BLaER1 (cell line): ENCODE results near the gene CELF2.
"Not testable (repeated sequence)": the region's sequence is repeated elsewhere in the genome, so short reads cannot be mapped to it uniquely, and the experiment has no call there.

Source experiments
- H3K27ac ChIP-seq: shearing (Covaris generic); formaldehyde crosslinking; 2 replicates; pipeline ENCODE4 v1.8.1; 2022
- H3K27me3 ChIP-seq: shearing (Covaris generic); formaldehyde crosslinking; 2 replicates; pipeline ENCODE4 v1.8.1; 2022
- H3K36me3 ChIP-seq: shearing (Covaris generic); formaldehyde crosslinking; 2 replicates; pipeline ENCODE4 v1.8.1; 2022
- H3K4me1 ChIP-seq: shearing (Covaris generic); formaldehyde crosslinking; 2 replicates; pipeline ENCODE4 v1.8.1; 2022
- H3K4me2 ChIP-seq: shearing (Covaris generic); formaldehyde crosslinking; 2 replicates; pipeline ENCODE4 v1.8.1; 2022
- H3K4me3 ChIP-seq: shearing (Covaris generic); formaldehyde crosslinking; 2 replicates; pipeline ENCODE4 v1.8.1; 2022
- H3K9ac ChIP-seq: shearing (Covaris generic); formaldehyde crosslinking; 2 replicates; pipeline ENCODE4 v1.8.1; 2022
- H3K9me3 ChIP-seq: shearing (Covaris generic); formaldehyde crosslinking; 2 replicates; pipeline ENCODE4 v1.8.1; 2022
- H4K20me1 ChIP-seq: shearing (Covaris generic); formaldehyde crosslinking; 2 replicates; pipeline ENCODE4 v1.8.1; 2022
- Cebpa-rat ChIP-seq: shearing (Covaris generic); IDR thresholded peaks from 2 replicates; pipeline ENCODE4 v1.8.1; 2022

CELF2 gene

DNA sequence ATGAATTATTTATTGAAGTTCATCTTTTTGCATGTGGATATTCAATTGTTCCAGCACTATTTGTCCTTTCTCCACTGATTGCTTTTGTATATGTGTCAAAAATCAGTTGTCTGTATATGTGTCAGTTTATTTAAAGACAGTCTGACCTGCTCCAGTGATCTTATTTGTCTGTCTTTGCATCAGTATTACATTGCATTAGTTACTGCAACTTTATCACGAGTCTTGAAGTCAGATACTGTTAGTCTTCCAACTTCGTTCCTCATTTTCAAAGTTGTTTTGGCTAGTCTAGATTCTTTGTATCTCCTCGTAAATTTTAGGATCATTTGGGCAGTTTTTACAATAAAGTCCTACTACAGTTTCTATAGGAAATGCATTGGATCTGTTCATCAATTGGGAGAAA, 166.4 kb downstream of the CELF2 start:
- H3K4me1 ChIP-seq, result peaks cover 64% of the 10 kb centered on the region
- no peak overlapping the region for H3K4me3 ChIP-seq
- no peak for TF ChIP-seq Cebpa-rat
- peaks cover 52% of the 10 kb centered on the region for H3K9me3 ChIP-seq
- peaks cover 95% of the 10 kb centered on the region for H3K36me3 ChIP-seq
- H3K27me3 ChIP-seq, result no peaks in the 10 kb centered on the region
- peaks cover 84% of the 10 kb centered on the region for H4K20me1 ChIP-seq
- no peak overlapping the region for H3K27ac ChIP-seq
- H3K4me2 ChIP-seq, result no peak overlapping the region
- no peak overlapping the region for H3K9ac ChIP-seq

DNA sequence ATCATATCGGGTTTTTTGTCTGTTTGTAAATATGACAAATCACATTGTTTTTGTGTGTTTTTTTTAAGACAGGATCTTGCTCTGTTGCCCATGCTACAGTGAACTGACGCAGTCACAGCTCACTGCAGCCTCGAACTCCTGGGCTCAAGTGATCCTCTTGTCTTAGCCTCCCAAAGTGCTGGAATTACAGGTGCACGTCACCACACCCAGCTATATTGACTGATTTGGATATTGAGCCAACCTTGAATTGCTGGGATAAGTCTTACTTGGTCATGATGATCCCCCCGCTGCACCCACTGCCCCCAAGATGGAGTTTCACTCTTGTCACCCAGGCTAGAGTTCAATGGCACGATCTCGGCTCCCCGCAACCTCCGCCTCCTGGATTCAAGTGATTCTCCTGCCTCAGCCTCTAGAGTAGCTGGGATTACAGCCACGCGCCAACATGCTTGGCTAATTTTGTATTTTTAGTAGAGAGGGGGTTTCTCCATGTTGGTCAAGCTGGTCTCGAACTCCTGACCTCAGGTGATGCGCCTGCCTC, 167.5 kb downstream of the CELF2 start:
- H3K4me3 ChIP-seq, result 0 out of 2 replicates have a peak overlapping the region, but pooled peaks have one; percentile 29
- H3K9ac ChIP-seq, H3K27ac ChIP-seq, H3K27me3 ChIP-seq, H3K4me2 ChIP-seq: not testable (repeated sequence)
- H3K36me3 ChIP-seq, result peaks cover 97% of the 10 kb centered on the region
- H3K9me3 ChIP-seq, result peaks cover 52% of the 10 kb centered on the region
- H4K20me1 ChIP-seq, result peaks cover 95% of the 10 kb centered on the region
- H3K4me1 ChIP-seq, result peaks cover 64% of the 10 kb centered on the region

DNA sequence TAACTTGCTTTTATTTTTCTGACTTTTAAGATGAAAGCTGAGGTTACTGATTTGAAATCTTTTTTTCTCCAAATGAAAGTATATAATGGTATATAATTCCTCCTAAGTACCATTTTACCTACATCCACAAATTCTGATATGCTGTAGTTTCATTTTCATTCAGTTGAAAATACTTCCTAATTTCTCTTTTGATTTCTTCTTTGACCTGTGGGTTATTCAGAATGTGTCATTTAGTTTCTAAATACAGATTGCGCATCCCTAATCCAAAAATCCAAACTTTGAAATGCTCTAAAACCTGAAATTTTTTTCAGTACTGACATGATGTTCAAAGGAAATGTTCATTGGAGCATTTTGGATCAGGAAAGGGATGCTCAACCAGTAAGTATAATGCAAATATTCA, 168.7 kb downstream of the CELF2 start:
- Histone ChIP-seq H3K4me2 (no peak overlapping the region), H3K9me3 (peaks cover 52% of the 10 kb centered on the region), H3K36me3 (peaks cover 97% of the 10 kb centered on the region)

DNA sequence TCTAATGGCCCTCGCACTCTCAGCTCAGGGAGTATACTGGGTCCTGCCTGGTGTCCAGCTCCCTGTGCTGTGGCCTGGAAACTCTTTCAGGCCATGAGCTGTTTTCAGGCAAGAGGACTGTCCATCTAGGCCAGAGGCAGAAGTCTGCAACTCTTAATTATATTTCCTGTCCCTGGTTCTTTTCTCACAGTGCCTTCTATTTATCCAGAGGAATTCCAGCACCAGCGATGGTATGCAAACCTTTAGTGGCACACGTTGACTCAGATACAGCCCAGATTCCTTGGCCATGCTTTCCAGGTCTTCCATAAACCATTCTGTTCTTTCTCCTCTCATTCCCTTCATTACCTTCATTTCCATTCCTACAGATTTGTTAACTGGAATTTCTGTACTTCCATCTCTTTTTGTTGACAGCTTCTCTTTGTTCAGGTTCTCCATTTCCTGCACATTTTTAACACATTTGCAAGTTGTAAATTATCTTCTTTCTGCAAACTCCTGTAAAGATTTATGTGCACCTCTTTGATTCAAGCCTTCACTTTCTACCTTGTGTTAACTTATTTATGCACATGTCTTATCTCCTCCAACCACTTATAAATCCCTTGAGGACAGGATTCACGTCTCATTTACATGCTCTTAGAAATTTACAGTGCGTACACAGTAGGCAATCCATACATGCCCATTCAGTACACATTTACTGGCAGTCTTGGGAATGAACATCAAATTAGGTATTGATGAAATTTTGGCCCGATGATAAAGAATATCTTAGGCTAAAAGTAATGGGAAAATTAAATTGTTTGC, 172.1 kb downstream of the CELF2 start:
- Histone ChIP-seq H3K4me3 (no peak overlapping the region), H3K27me3 (no peaks in the 10 kb centered on the region)

More for the DNA sequence above, 168.7 kb downstream of the CELF2 start:
- no peak overlapping the region for H3K27ac ChIP-seq
- H3K4me3 ChIP-seq, result no peak overlapping the region
- H3K27me3 ChIP-seq, result no peaks in the 10 kb centered on the region
- peaks cover 97% of the 10 kb centered on the region for H4K20me1 ChIP-seq
- no peak overlapping the region for H3K9ac ChIP-seq
- no peak for TF ChIP-seq Cebpa-rat
- H3K4me1 ChIP-seq, result peaks cover 64% of the 10 kb centered on the region

DNA sequence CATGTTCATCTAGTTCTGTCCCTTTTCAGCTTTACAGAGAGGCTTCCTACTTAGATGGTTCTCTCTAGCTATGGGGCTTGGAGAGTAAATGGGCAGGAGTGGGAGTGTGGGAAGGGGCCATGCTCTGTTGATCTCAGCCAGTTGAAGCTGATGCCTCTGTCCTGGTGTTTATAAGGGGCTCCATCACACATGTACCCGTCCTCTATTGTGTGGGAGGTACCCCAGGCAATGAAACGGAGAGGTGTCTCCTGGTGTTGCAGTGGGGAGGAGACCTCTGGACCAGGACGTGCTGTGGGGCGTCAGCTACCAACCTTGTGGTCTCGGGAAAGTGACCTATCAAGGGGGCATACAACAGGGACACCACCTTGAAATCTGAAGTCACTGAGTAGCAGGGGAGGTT, 173.5 kb downstream of the CELF2 start:
- no peak for TF ChIP-seq Cebpa-rat
- Histone ChIP-seq H4K20me1 (peaks cover 100% of the 10 kb centered on the region), H3K4me3 (no peak overlapping the region), H3K9me3 (peaks cover 9% of the 10 kb centered on the region), H3K4me1 (peaks cover 81% of the 10 kb centered on the region), H3K4me2 (no peak overlapping the region), H3K27me3 (no peaks in the 10 kb centered on the region), H3K36me3 (peaks cover 99% of the 10 kb centered on the region), H3K27ac (peak overlapping the region; percentile 47), H3K9ac (no peak overlapping the region)

More for the DNA sequence above, 172.1 kb downstream of the CELF2 start:
- Histone ChIP-seq H3K9me3 (peaks cover 23% of the 10 kb centered on the region), H3K9ac (no peak overlapping the region), H3K4me2 (peak overlapping the region; percentile 35; the same call in 1 of the 2 replicates), H4K20me1 (peaks cover 100% of the 10 kb centered on the region), H3K27ac (peak overlapping the region; percentile 47; the same call in 1 of the 2 replicates), H3K4me1 (peaks cover 67% of the 10 kb centered on the region), H3K36me3 (peaks cover 98% of the 10 kb centered on the region)
- TF ChIP-seq Cebpa-rat, result no peak

DNA sequence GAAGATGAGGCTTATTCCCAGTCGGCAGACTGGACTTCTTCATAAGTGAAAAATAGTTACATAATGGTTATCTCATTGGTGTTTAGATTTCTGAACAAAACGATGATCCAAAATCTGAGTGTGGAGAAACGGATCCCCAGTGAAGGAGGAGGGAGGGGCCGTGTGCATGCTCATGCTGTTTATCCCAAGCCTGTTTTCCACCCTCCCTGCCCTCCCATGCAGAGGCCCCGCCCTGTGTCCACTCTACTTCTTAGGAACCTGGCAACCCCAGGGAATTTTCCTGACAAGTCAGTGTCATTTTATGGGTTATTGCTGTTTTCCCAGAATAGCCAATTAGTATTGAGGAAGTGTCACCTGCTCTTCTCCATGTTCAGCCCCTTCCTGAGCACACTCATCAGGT, 174.0 kb downstream of the CELF2 start:
- no peak overlapping the region for H3K4me2 ChIP-seq
- H4K20me1 ChIP-seq, result peaks cover 100% of the 10 kb centered on the region
- TF ChIP-seq Cebpa-rat, result no peak
- peaks cover 6% of the 10 kb centered on the region for H3K9me3 ChIP-seq
- H3K4me1 ChIP-seq, result peaks cover 86% of the 10 kb centered on the region
- H3K4me3 ChIP-seq, result no peak overlapping the region
- peaks cover 99% of the 10 kb centered on the region for H3K36me3 ChIP-seq
- no peaks in the 10 kb centered on the region for H3K27me3 ChIP-seq
- no peak overlapping the region for H3K9ac ChIP-seq
- H3K27ac ChIP-seq, result 0 out of 2 replicates have a peak overlapping the region, but pooled peaks have one; percentile 47

DNA sequence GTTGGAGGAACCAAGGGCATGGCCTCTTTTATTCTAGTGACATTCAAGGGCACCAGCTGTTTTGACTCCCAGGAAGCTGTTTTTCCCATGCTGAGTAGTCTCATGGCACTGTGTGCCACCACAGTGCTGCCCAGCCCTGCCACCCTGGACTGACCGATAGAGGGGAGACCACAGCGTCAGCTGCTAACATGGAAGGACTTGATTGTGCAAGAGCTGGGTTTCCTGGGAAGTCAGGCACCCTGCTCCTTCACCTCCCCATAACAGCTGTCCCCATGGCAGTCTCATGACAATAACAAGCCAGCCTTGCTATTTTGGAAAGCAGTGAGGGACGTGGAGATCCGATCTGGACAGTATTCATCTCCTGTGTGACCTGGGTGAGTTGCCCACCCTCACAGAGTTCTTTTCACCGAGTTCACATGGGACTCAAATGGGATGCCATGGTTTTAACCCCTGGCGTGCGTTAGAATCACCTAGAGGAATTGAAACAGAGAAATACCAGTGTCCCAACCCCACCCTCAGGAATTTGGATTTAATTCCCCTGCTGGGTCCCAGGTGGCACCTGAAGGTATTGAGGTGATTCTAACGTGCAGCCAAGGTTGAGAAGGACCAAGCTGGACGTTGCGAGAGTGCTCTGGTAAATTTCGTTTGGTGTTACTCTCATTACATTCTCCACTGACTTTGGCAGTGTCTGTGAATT, 174.8 kb downstream of the CELF2 start:
- no peak for TF ChIP-seq Cebpa-rat
- Histone ChIP-seq H3K36me3 (peaks cover 97% of the 10 kb centered on the region), H3K9ac (no peak overlapping the region), H3K9me3 (peaks cover 5% of the 10 kb centered on the region; the same call in 1 of the 2 replicates), H3K27me3 (no peaks in the 10 kb centered on the region), H3K4me2 (no peak overlapping the region), H4K20me1 (peaks cover 99% of the 10 kb centered on the region), H3K27ac (0 out of 2 replicates have a peak overlapping the region, but pooled peaks have one; percentile 1), H3K4me1 (peaks cover 94% of the 10 kb centered on the region), H3K4me3 (no peak overlapping the region)

DNA sequence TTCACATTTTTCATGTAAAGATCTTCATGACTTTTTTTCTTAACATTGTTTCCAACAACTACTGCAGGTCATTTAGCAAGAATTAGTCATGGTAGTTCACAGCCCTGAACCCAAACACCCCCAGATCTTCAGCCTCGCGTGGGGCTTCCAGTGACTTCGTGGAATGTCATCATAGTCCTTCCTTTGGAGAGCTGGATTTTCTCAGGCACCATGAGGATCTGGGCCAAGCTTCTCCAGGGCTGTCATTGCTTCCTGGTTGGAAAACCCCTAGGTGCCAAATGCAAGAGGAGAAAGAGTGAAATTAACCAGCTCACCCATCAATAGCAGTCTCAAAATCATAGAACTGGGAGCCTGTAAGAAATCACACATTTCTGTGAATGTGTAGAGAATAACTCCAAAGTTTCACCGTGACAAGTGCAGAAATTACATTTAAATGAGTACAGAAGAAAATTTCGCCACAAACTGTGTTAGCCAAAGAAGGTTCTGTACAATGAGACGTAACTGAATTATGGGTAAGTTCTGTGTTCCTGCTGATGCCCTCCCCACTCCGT, 175.4 kb downstream of the CELF2 start:
- no peak overlapping the region for H3K27ac ChIP-seq
- peaks cover 96% of the 10 kb centered on the region for H3K4me1 ChIP-seq
- H3K36me3 ChIP-seq, result peaks cover 97% of the 10 kb centered on the region
- no peak overlapping the region for H3K4me2 ChIP-seq
- peaks cover 5% of the 10 kb centered on the region; the same call in 1 of the 2 replicates for H3K9me3 ChIP-seq
- H3K9ac ChIP-seq, result no peak overlapping the region
- TF ChIP-seq Cebpa-rat, result no peak
- H3K4me3 ChIP-seq, result no peak overlapping the region
- H3K27me3 ChIP-seq, result no peaks in the 10 kb centered on the region
- H4K20me1 ChIP-seq, result peaks cover 99% of the 10 kb centered on the region

DNA sequence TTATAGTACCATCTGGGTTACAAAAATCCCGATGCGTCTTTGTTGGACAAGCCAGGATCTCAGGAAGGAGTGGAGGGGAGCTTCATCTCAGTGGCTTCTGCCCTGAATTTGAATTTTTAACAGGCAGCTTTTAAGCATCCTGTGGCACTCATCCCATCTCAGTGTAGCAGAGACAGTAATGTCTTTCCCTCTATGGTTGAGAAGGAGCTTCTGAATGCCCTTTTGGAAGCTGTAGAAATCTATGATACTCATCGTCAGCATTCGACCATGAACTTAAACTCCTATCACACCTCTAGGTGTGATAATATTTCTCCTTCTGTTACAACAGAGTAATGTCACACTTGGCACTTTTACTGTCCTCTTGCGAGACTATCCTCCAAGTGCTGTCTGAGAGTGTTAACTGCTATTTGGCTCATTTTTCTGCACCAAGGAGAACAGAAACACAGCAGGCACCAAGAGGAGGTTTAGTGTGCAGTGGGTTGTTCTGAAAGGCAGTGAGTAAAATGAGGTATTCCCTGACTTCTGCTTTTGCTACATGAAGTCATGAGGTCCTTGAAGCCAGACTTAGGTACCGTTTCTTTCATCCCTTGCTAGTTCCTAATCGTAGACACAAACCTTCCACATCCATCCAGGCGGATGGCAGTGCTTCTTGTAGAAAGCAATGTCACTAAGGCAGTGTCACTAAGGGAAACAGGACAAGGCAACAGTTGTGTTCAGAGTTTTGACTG, 177.4 kb downstream of the CELF2 start:
- 0 out of 2 replicates have a peak overlapping the region, but pooled peaks have one; percentile 4 for H3K27ac ChIP-seq
- peak overlapping the region; percentile 66; the same call in 1 of the 2 replicates for H3K4me2 ChIP-seq
- H3K36me3 ChIP-seq, result peaks cover 97% of the 10 kb centered on the region
- no peaks in the 10 kb centered on the region for H3K27me3 ChIP-seq
- H3K9me3 ChIP-seq, result peaks cover 17% of the 10 kb centered on the region
- peaks cover 92% of the 10 kb centered on the region for H3K4me1 ChIP-seq
- TF ChIP-seq Cebpa-rat, result no peak
- peaks cover 99% of the 10 kb centered on the region for H4K20me1 ChIP-seq
- H3K4me3 ChIP-seq, result no peak overlapping the region
- no peak overlapping the region for H3K9ac ChIP-seq
